Measurements from ENCODE around the gene PCSK5. TPM values are rescaled to one million over a fixed set of nuclear protein-coding genes. Genes with fewer than 3 reads are reported as not detected.

PCSK5 gene
- total RNA-seq, 2 experiments from 2014 or later: 14.4 to 15.2 TPM

GRCh38 chr9:75938946-75939345 lies 48.5 kb downstream of the PCSK5 start:
- Mint-ChIP-seq H3K27me3 (no peaks in the 10 kb centered on the region), H3K4me1 (ENCODE audit: low read depth) (peaks cover 24% of the 10 kb centered on the region), H3K9me3 (no peaks in the 10 kb centered on the region), H3K4me3 (no peak overlapping the region), H3K27ac (no peak overlapping the region), H3K36me3 (ENCODE audit: low read depth) (peaks cover 56% of the 10 kb centered on the region)
- H3K27ac ChIP-seq (ENCODE audit: low read depth in 1 of 2, low read length in 2 of 2): no peak overlapping the region
- POLR2A ChIA-PET: no interaction called here
- H3K4me3 ChIP-seq (ENCODE audit: low read length): no peak overlapping the region
- CTCF ChIA-PET: no interaction called here
- no peaks in the 10 kb centered on the region for H3K4me1 ChIP-seq (ENCODE audit: insufficient read depth, low read length)
- no peaks in the 10 kb centered on the region for H3K27me3 ChIP-seq (ENCODE audit: control insufficient read depth in 1 of 2, insufficient read depth in 2 of 2, low read length in 2 of 2)
- no peaks in the 10 kb centered on the region for H3K36me3 ChIP-seq (ENCODE audit: insufficient read depth, low read length)
- ATAC-seq (ENCODE audit: poor library complexity) (no peak), DNase-seq (no peak)
- no peak for TF ChIP-seq CTCF (IDR thresholded peaks at IDR 0.05)
- no peaks in the 10 kb centered on the region for H3K9me3 ChIP-seq (ENCODE audit: control insufficient read depth in 1 of 2, insufficient read depth in 1 of 2, low read length in 2 of 2)
- intact Hi-C loops (cut with DNase I, micrococcal nuclease): no loop called here

- Histone ChIP-seq H3K27me3 (ENCODE audit: control insufficient read depth in 1 of 2, insufficient read depth in 2 of 2, low read length in 2 of 2) (no peaks in the 10 kb centered on the region), H3K27ac (ENCODE audit: low read depth in 1 of 2, low read length in 2 of 2) (no peak overlapping the region), H3K9me3 (ENCODE audit: control insufficient read depth in 1 of 2, insufficient read depth in 1 of 2, low read length in 2 of 2) (no peaks in the 10 kb centered on the region), H3K4me1 (ENCODE audit: insufficient read depth, low read length) (no peaks in the 10 kb centered on the region), H3K36me3 (ENCODE audit: insufficient read depth, low read length) (no peaks in the 10 kb centered on the region), H3K4me3 (ENCODE audit: low read length) (no peak overlapping the region)
- Mint-ChIP-seq H3K4me3 (no peak overlapping the region), H3K27ac (no peak overlapping the region), H3K27me3 (no peaks in the 10 kb centered on the region), H3K9me3 (no peaks in the 10 kb centered on the region), H3K4me1 (ENCODE audit: low read depth) (peaks cover 24% of the 10 kb centered on the region), H3K36me3 (ENCODE audit: low read depth) (peaks cover 57% of the 10 kb centered on the region)
- no peak for ATAC-seq (ENCODE audit: poor library complexity)
- no peak for TF ChIP-seq CTCF (IDR thresholded peaks at IDR 0.05)
- ChIA-PET CTCF (no interaction called here), POLR2A (no interaction called here)
- intact Hi-C loops (cut with DNase I, micrococcal nuclease): no loop called here
- DNase-seq: no peak
These were observed 49.2 kb downstream of the PCSK5 start for GRCh38 chr9:75939536-75940111.

- peaks cover 25% of the 10 kb centered on the region for H3K4me1 Mint-ChIP-seq (ENCODE audit: low read depth)
These were observed 50.6 kb downstream of the PCSK5 start for GRCh38 chr9:75941066-75941465.

More at GRCh38 chr9:75941066-75941465, 50.6 kb downstream of the PCSK5 start:
- Histone ChIP-seq H3K4me3 (ENCODE audit: low read length) (no peak overlapping the region), H3K9me3 (ENCODE audit: control insufficient read depth in 1 of 2, insufficient read depth in 1 of 2, low read length in 2 of 2) (no peaks in the 10 kb centered on the region), H3K36me3 (ENCODE audit: insufficient read depth, low read length) (no peaks in the 10 kb centered on the region), H3K27ac (ENCODE audit: low read depth in 1 of 2, low read length in 2 of 2) (no peak overlapping the region), H3K4me1 (ENCODE audit: insufficient read depth, low read length) (no peaks in the 10 kb centered on the region), H3K27me3 (ENCODE audit: control insufficient read depth in 1 of 2, insufficient read depth in 2 of 2, low read length in 2 of 2) (no peaks in the 10 kb centered on the region)
- H3K27me3 Mint-ChIP-seq: no peaks in the 10 kb centered on the region
- POLR2A ChIA-PET: interaction anchor here (0.7 kb wide), 1 partner anchor 11 kb away, joined by 3 read pairs; no protein-coding TSS in a partner anchor
- H3K27ac Mint-ChIP-seq: no peak overlapping the region
- no peaks in the 10 kb centered on the region for H3K9me3 Mint-ChIP-seq
- no peak overlapping the region for H3K4me3 Mint-ChIP-seq
- CTCF ChIA-PET: no interaction called here
- no peak for DNase-seq
- peaks cover 55% of the 10 kb centered on the region for H3K36me3 Mint-ChIP-seq (ENCODE audit: low read depth)
- TF ChIP-seq CTCF (IDR thresholded peaks at IDR 0.05): no peak
- intact Hi-C loops (cut with DNase I, micrococcal nuclease): no loop called here
- no peak for ATAC-seq (ENCODE audit: poor library complexity)

All from CD4-positive, alpha-beta T cell (primary cell).